Neural progenitor cell (in vitro differentiated cells): ENCODE data around the gene LRRC17. TPM values are rescaled to one million over a fixed set of nuclear protein-coding genes. Genes with fewer than 3 reads are reported as not detected.

Experiments used
- DNase-seq: peaks from one replicate; pipeline ENCODE4 v3.0.0-alpha.2; 2016; ENCODE audit warnings: low spot score
- H2AFZ ChIP-seq: fragments of 200-600 bp; sonication (generic); replicated peaks from 2 replicates; pipeline ENCODE4 v1.6.1; 2016; ENCODE audit warnings: antibody characterized with exemption
- H3F3A ChIP-seq: fragments of 200-600 bp; sonication (generic); 2 replicates; pipeline ENCODE4 v1.6.1; 2016; ENCODE audit warnings: antibody characterized with exemption, low read depth
- H3K27ac ChIP-seq: fragments of 200-600 bp; sonication (generic); 2 replicates; pipeline ENCODE4 v1.5.1; 2016; ENCODE audit warnings: mild to moderate bottlenecking
- H3K27me3 ChIP-seq: fragments of 200-600 bp; sonication (generic); 2 replicates; pipeline ENCODE4 v1.6.1; 2016; ENCODE audit warnings: mild to moderate bottlenecking, moderate library complexity
- H3K36me3 ChIP-seq: fragments of 200-600 bp; sonication (generic); 2 replicates; pipeline ENCODE4 v1.5.1; 2016
- H3K4me1 ChIP-seq: fragments of 200-600 bp; sonication (generic); 2 replicates; pipeline ENCODE4 v1.6.1; 2016; ENCODE audit warnings: mixed run types
- H3K4me2 ChIP-seq: fragments of 200-600 bp; sonication (generic); 2 replicates; pipeline ENCODE4 v1.6.1; 2016
- H3K4me3 ChIP-seq: fragments of 200-600 bp; sonication (generic); 2 replicates; pipeline ENCODE4 v1.5.1; 2016
- H3K79me2 ChIP-seq: fragments of 200-600 bp; sonication (generic); 2 replicates; pipeline ENCODE4 v1.6.1; 2016; ENCODE audit warnings: low read depth
- H3K9ac ChIP-seq: fragments of 200-600 bp; sonication (generic); 2 replicates; pipeline ENCODE4 v1.6.1; 2016
- H3K9me3 ChIP-seq: fragments of 200-600 bp; sonication (generic); 2 replicates; pipeline ENCODE4 v1.5.1; 2016; ENCODE audit warnings: low read depth
- H4K20me1 ChIP-seq: fragments of 200-600 bp; sonication (generic); 2 replicates; pipeline ENCODE4 v1.6.1; 2016; ENCODE audit warnings: low read depth
- H3K27ac Mint-ChIP-seq: 3 replicates; pipeline ENCODE4 v1.8.0; 2021; ENCODE audit warnings: mixed read lengths
- H3K27me3 Mint-ChIP-seq: 2 replicates; pipeline ENCODE4 v1.8.0; 2022; ENCODE audit warnings: low read depth, mild to moderate bottlenecking, inconsistent platforms, moderate library complexity, mixed read lengths; ENCODE audit not compliant: insufficient read depth
- H3K36me3 Mint-ChIP-seq: 3 replicates; pipeline ENCODE4 v1.8.0; 2021; ENCODE audit warnings: mixed read lengths
- H3K4me1 Mint-ChIP-seq: 3 replicates; pipeline ENCODE4 v1.8.0; 2021; ENCODE audit warnings: mixed read lengths
- H3K4me3 Mint-ChIP-seq: 3 replicates; pipeline ENCODE4 v1.8.0; 2021; ENCODE audit warnings: mild to moderate bottlenecking, moderate library complexity, mixed read lengths
- H3K9me3 Mint-ChIP-seq: 3 replicates; pipeline ENCODE4 v1.8.0; 2020; ENCODE audit warnings: mixed read lengths
- CTCF ChIP-seq: fragments of 200-600 bp; sonication (generic); IDR thresholded peaks from 2 replicates; pipeline ENCODE4 v1.5.1; 2017; ENCODE audit warnings: antibody characterized with exemption, mild to moderate bottlenecking
- EZH2 ChIP-seq: fragments of 200-600 bp; sonication (generic); IDR thresholded peaks from 2 replicates; pipeline ENCODE4 v1.6.1; 2017; ENCODE audit warnings: antibody characterized with exemption, mild to moderate bottlenecking, moderate library complexity
- EZH2phosphoT487 ChIP-seq: fragments of 200-600 bp; sonication (generic); IDR thresholded peaks from 2 replicates; pipeline ENCODE4 v1.6.1; 2017; ENCODE audit warnings: antibody characterized with exemption
- total RNA-seq: library from RNA; depleted of rRNA; stranded (reverse); fragments of >200 nt; gene quantifications from 2 replicates; pipeline ENCODE4 v1.2.3, GENCODE V29; 2015; ENCODE audit warnings: low replicate concordance

LRRC17 gene
- total RNA-seq, 1 donor from 2014 or later = 4.6 TPM

- Histone ChIP-seq H3K36me3 (no peaks in the 10 kb centered on the region), H3K9ac (no peak overlapping the region), H3K27me3 (no peaks in the 10 kb centered on the region), H3F3A (no peaks in the 10 kb centered on the region), H2AFZ (no peak overlapping the region), H4K20me1 (no peaks in the 10 kb centered on the region), H3K27ac (no peak overlapping the region), H3K4me2 (no peak overlapping the region), H3K4me3 (no peak overlapping the region), H3K79me2 (no peaks in the 10 kb centered on the region), H3K9me3 (no peaks in the 10 kb centered on the region), H3K4me1 (no peaks in the 10 kb centered on the region)
- TF ChIP-seq CTCF (no peak), EZH2phosphoT487 (no peak)
- Mint-ChIP-seq H3K27me3 (no peaks in the 10 kb centered on the region), H3K4me1 (no peaks in the 10 kb centered on the region), H3K27ac (no peak overlapping the region), H3K9me3 (no peaks in the 10 kb centered on the region), H3K4me3 (no peak overlapping the region), H3K36me3 (no peaks in the 10 kb centered on the region)
- DNase-seq = no peak
Observed at GRCh38 chr7:102883098-102883860, 29.5 kb upstream of the LRRC17 start.

GRCh38 chr7:102888561-102889233 is 24.1 kb upstream of the LRRC17 start:
- Mint-ChIP-seq H3K4me1 (no peaks in the 10 kb centered on the region), H3K36me3 (no peaks in the 10 kb centered on the region), H3K27me3 (no peaks in the 10 kb centered on the region), H3K4me3 (no peak overlapping the region), H3K9me3 (no peaks in the 10 kb centered on the region), H3K27ac (no peak overlapping the region)
- no peak overlapping the region for H3K4me3 ChIP-seq
- H3K36me3 ChIP-seq = no peaks in the 10 kb centered on the region
- H4K20me1 ChIP-seq = no peaks in the 10 kb centered on the region
- H3F3A ChIP-seq = no peaks in the 10 kb centered on the region
- no peaks in the 10 kb centered on the region for H3K27me3 ChIP-seq
- H3K79me2 ChIP-seq = no peaks in the 10 kb centered on the region
- TF ChIP-seq EZH2 = no peak
- TF ChIP-seq EZH2phosphoT487 = no peak
- no peak for TF ChIP-seq CTCF
- H3K9ac ChIP-seq = no peak overlapping the region
- H3K27ac ChIP-seq = no peak overlapping the region
- no peak for DNase-seq
- no peak overlapping the region for H2AFZ ChIP-seq
- H3K9me3 ChIP-seq = no peaks in the 10 kb centered on the region
- no peaks in the 10 kb centered on the region for H3K4me1 ChIP-seq
- no peak overlapping the region for H3K4me2 ChIP-seq

GRCh38 chr7:102889851-102890250 is 22.9 kb upstream of the LRRC17 start:
- H3K27me3 Mint-ChIP-seq = no peaks in the 10 kb centered on the region
- Histone ChIP-seq H3K4me1 (no peaks in the 10 kb centered on the region), H3K4me2 (no peak overlapping the region), H4K20me1 (no peaks in the 10 kb centered on the region), H3K27ac (no peak overlapping the region), H3K36me3 (no peaks in the 10 kb centered on the region), H3K9ac (no peak overlapping the region), H3K9me3 (no peaks in the 10 kb centered on the region), H3K79me2 (no peaks in the 10 kb centered on the region), H3F3A (no peaks in the 10 kb centered on the region), H3K27me3 (no peaks in the 10 kb centered on the region), H3K4me3 (no peak overlapping the region), H2AFZ (no peak overlapping the region)
- H3K36me3 Mint-ChIP-seq = no peaks in the 10 kb centered on the region
- H3K4me3 Mint-ChIP-seq = no peak overlapping the region
- no peak for DNase-seq
- no peaks in the 10 kb centered on the region for H3K4me1 Mint-ChIP-seq
- no peaks in the 10 kb centered on the region for H3K9me3 Mint-ChIP-seq
- no peak overlapping the region for H3K27ac Mint-ChIP-seq
- no peak for TF ChIP-seq EZH2phosphoT487
